IMR-90 (cell line): ENCODE results near the gene POMGNT1. TPM values are rescaled to one million over a fixed set of nuclear protein-coding genes. Genes with fewer than 3 reads are reported as not detected.
"Not testable (repeated sequence)": the region's sequence is repeated elsewhere in the genome, so short reads cannot be mapped to it uniquely, and the experiment has no call there.

Experiments
- ATAC-seq: fragments of 200-7000 bp; cut with Tn5 transposase; 2 replicates; pipeline ENCODE4 v1.9.1; 2020; ENCODE audit warnings: low read depth, mild to moderate bottlenecking, moderate library complexity
- BruUV-seq: library from RNA; stranded (reverse); fragments of 400-500 nt; replicated peaks from 2 replicates; lab custom pipeline; 2021; lab: Mats Ljungman, UMichigan
- CTCF ChIA-PET: fragments of 300-600 bp; formaldehyde crosslinking; extraction: SDS; loops from one replicate; lab custom pipeline; 2021; ENCODE audit warnings: antibody characterized with exemption; lab: Yijun Ruan, JAX
- POLR2A ChIA-PET: fragments of 300-600 bp; sonication (Branson Sonifier 250); formaldehyde crosslinking; loops from one replicate; lab custom pipeline; 2022; ENCODE audit warnings: antibody characterized with exemption; ENCODE audit not compliant: unreplicated experiment; lab: Charles Lee
- DNase-seq: peaks from one replicate; pipeline ENCODE4 v3.0.0; 2013
- H2AFZ ChIP-seq: replicated peaks from 2 replicates; pipeline ENCODE3; 2013; ENCODE audit warnings: low read length, mild to moderate bottlenecking; ENCODE audit not compliant: poor library complexity
- H2AK5ac ChIP-seq: 2 replicates; pipeline ENCODE4 v1.6.1; 2013; ENCODE audit warnings: low read depth, low read length, inconsistent platforms
- H2AK9ac ChIP-seq: replicated peaks from 2 replicates; pipeline ENCODE3; 2013; ENCODE audit warnings: mild to moderate bottlenecking, low read depth, low read length, moderate library complexity; ENCODE audit not compliant: poor library complexity
- H2BK120ac ChIP-seq: 2 replicates; pipeline ENCODE4 v1.6.1; 2013; ENCODE audit warnings: low read depth, low read length, inconsistent platforms
- H2BK15ac ChIP-seq: 3 replicates; pipeline ENCODE4 v1.6.1; 2013; ENCODE audit warnings: low read depth, low read length, inconsistent platforms
- H2BK20ac ChIP-seq: 2 replicates; pipeline ENCODE4 v1.6.1; 2013; ENCODE audit warnings: low read depth, mild to moderate bottlenecking, inconsistent platforms, low read length, moderate library complexity
- H2BK5ac ChIP-seq: 2 replicates; pipeline ENCODE4 v1.6.1; 2013; ENCODE audit warnings: mild to moderate bottlenecking, low read depth, low read length, inconsistent platforms; ENCODE audit not compliant: poor library complexity, severe bottlenecking
- H3K14ac ChIP-seq: replicated peaks from 2 replicates; pipeline ENCODE4 v1.6.1; 2013; ENCODE audit warnings: low read depth, low read length, inconsistent platforms
- H3K18ac ChIP-seq: 2 replicates; pipeline ENCODE4 v1.6.1; 2013; ENCODE audit warnings: low read depth, low read length, control low read depth
- H3K23ac ChIP-seq: 2 replicates; pipeline ENCODE4 v1.6.1; 2013; ENCODE audit warnings: low read depth, low read length, inconsistent platforms
- H3K27ac ChIP-seq: 2 replicates; pipeline ENCODE4 v1.5.1; 2013; ENCODE audit warnings: mild to moderate bottlenecking, control low read depth, low read length; ENCODE audit not compliant: insufficient read depth
- H3K27me3 ChIP-seq: 2 replicates; pipeline ENCODE4 v1.6.1; 2013; ENCODE audit warnings: low read length; ENCODE audit not compliant: control insufficient read depth, insufficient read depth
- H3K36me3 ChIP-seq: 2 replicates; pipeline ENCODE4 v1.6.1; 2013; ENCODE audit warnings: low read length, mixed read lengths; ENCODE audit not compliant: control insufficient read depth, insufficient read depth
- H3K4ac ChIP-seq: 2 replicates; pipeline ENCODE4 v1.6.1; 2013; ENCODE audit warnings: low read depth, low read length, inconsistent platforms
- H3K4me1 ChIP-seq: 2 replicates; pipeline ENCODE4 v1.6.1; 2013; ENCODE audit warnings: low read length, mixed read lengths; ENCODE audit not compliant: control insufficient read depth, insufficient read depth
- H3K4me2 ChIP-seq: 2 replicates; pipeline ENCODE4 v1.6.1; 2013; ENCODE audit warnings: low read depth, mild to moderate bottlenecking, control low read depth, low read length, moderate library complexity
- H3K4me3 ChIP-seq: 2 replicates; pipeline ENCODE4 v1.5.1; 2013; ENCODE audit warnings: low read depth, mild to moderate bottlenecking, control low read depth, low read length, moderate library complexity; ENCODE audit not compliant: insufficient read depth
- H3K56ac ChIP-seq: 2 replicates; pipeline ENCODE4 v1.6.1; 2013; ENCODE audit warnings: low read length, inconsistent platforms; ENCODE audit not compliant: insufficient read depth; ENCODE audit errors: extremely low read depth
- H3K79me1 ChIP-seq, 2 experiments: 2 replicates each; pipeline ENCODE4 v1.6.1; 2013; ENCODE audit warnings: low read length in 2 of 2, inconsistent platforms in 1 of 2, low read depth in 1 of 2
- H3K9ac ChIP-seq: 2 replicates; pipeline ENCODE4 v1.6.1; 2013; ENCODE audit warnings: low read depth, low read length, control low read depth
- H3K9me1 ChIP-seq: 2 replicates; pipeline ENCODE4 v1.6.1; 2013; ENCODE audit warnings: low read length, inconsistent platforms; ENCODE audit not compliant: insufficient read depth
- H3K9me3 ChIP-seq: 2 replicates; pipeline ENCODE4 v1.6.1; 2013; ENCODE audit warnings: low read length; ENCODE audit not compliant: control insufficient read depth, insufficient read depth
- H4K20me1 ChIP-seq: 2 replicates; pipeline ENCODE4 v1.6.1; 2013; ENCODE audit warnings: low read length, inconsistent platforms; ENCODE audit not compliant: insufficient read depth
- H4K5ac ChIP-seq: 2 replicates; pipeline ENCODE4 v1.6.1; 2013; ENCODE audit warnings: mild to moderate bottlenecking, low read depth, low read length, control low read depth
- H4K8ac ChIP-seq, 2 experiments: 2 replicates each; pipeline ENCODE4 v1.6.1; 2013; ENCODE audit warnings: low read depth in 2 of 2, low read length in 2 of 2, control low read depth in 1 of 2, inconsistent platforms in 1 of 2
- H4K91ac ChIP-seq: 2 replicates; pipeline ENCODE4 v1.6.1; 2013; ENCODE audit warnings: low read depth, low read length, inconsistent platforms; ENCODE audit not compliant: insufficient read depth
- WGBS, 2 experiments: methylation state at CpG; one replicate each; pipeline versions ENCODE4 v1.1.5 to v1.1.7; 2013; ENCODE audit warnings: missing lambda C conversion rate in 2 of 2; ENCODE audit not compliant: insufficient read length in 1 of 2; ENCODE audit errors: extremely low coverage in 2 of 2; 5-methylcytosine and 5-hydroxymethylcytosine counted together
- dilution Hi-C: fragments of 300-500 bp; cut with HindIII; formaldehyde crosslinking; loops from one replicate; pipeline ENCODE4 v1.14.3; 2018; ENCODE audit warnings: low sequenced_read_pairs; ENCODE audit not compliant: unreplicated experiment
- in situ Hi-C: fragments of 300-500 bp; cut with MboI; formaldehyde crosslinking; loops from 3 replicates; pipeline ENCODE4 v1.14.3; 2019; ENCODE audit warnings: low sequenced_read_pairs, inconsistent platforms, mixed read lengths
- intact Hi-C: fragments of 100-400 bp; cut with micrococcal nuclease; formaldehyde crosslinking; loops from 2 replicates; pipeline ENCODE4 v1.10.0; 2022
- polyA plus RNA-seq, 3 experiments: library from polyadenylated mRNA; depleted of rRNA; stranded (reverse); fragments of >200 nt; gene quantifications; 2 replicates each; pipeline ENCODE4 v1.2.3, GENCODE V29; 2012; ENCODE audit warnings: low replicate concordance in 1 of 3
- total RNA-seq: library from RNA; depleted of rRNA; stranded (reverse); fragments of >200 nt; gene quantifications from 2 replicates; pipeline ENCODE4 v1.2.3, GENCODE V29; 2012

POMGNT1 gene
- total and polyA plus RNA-seq, 2 of the 4 experiments (the other 2 are of a cell fraction): 54.8 to 65.3 TPM

GRCh38 chr1:46231231-46231630 is 33.0 kb upstream of the POMGNT1 start:
- dilution Hi-C loops, H3K4me3 ChIP-seq, H4K20me1 ChIP-seq, H4K8ac ChIP-seq, ATAC-seq, H3K56ac ChIP-seq, H3K9ac ChIP-seq, H2AK9ac ChIP-seq, H3K9me3 ChIP-seq, H3K4me1 ChIP-seq, H4K91ac ChIP-seq, POLR2A ChIA-PET, H2BK20ac ChIP-seq, in situ Hi-C loops, H3K27me3 ChIP-seq, H3K27ac ChIP-seq, H3K79me1 ChIP-seq, H3K23ac ChIP-seq, intact Hi-C loops, H3K18ac ChIP-seq, H3K4me2 ChIP-seq, H4K5ac ChIP-seq, BruUV-seq, H2BK120ac ChIP-seq, H2AK5ac ChIP-seq, H3K36me3 ChIP-seq, DNase-seq, H2BK15ac ChIP-seq, H3K14ac ChIP-seq, H3K4ac ChIP-seq, H2AFZ ChIP-seq, H2BK5ac ChIP-seq, H3K9me1 ChIP-seq: not testable (repeated sequence)
- no CpG with 5 or more reads among the region's 3 CpGs for WGBS, 2 experiments
- CTCF ChIA-PET: interaction anchor here (1.6 to 2.1 kb wide), 2 partner anchors 8 to 14 kb away, joined by 6 to 9 read pairs; no protein-coding TSS in a partner anchor
